GM12878 (cell line): ENCODE measurements around the gene PRSS27. TPM values are rescaled to one million over a fixed set of nuclear protein-coding genes. Genes with fewer than 3 reads are reported as not detected.

Experiments
- ATAC-seq: fragments of 200-7000 bp; cut with Tn5 transposase; 3 replicates; pipeline ENCODE4 v1.9.1; 2020; ENCODE audit warnings: mild to moderate bottlenecking, moderate library complexity
- BruUV-seq: library from RNA; stranded (reverse); fragments of 400-500 nt; replicated peaks from 2 replicates; lab custom pipeline; 2021; lab: Mats Ljungman, UMichigan
- CTCF ChIA-PET: fragments of 300-600 bp; sonication (Branson Sonifier 250); formaldehyde crosslinking; extraction: SDS; loops from one replicate; lab custom pipeline; 2021; ENCODE audit warnings: inconsistent platforms; lab: Yijun Ruan, JAX
- POLR2A ChIA-PET: fragments of 350-600 bp; formaldehyde crosslinking; extraction: SDS; loops from one replicate; lab custom pipeline; 2021; ENCODE audit warnings: inconsistent platforms; lab: Charles Lee
- RAD21 ChIA-PET: fragments of 300-600 bp; sonication (Branson Sonifier 250); formaldehyde crosslinking; loops from one replicate; lab custom pipeline; 2023; ENCODE audit warnings: antibody characterized with exemption; ENCODE audit not compliant: unreplicated experiment; lab: Charles Lee
- SMC1A ChIA-PET: fragments of 300-600 bp; sonication (Branson Sonifier 250); formaldehyde crosslinking; loops from one replicate; lab custom pipeline; 2023; ENCODE audit not compliant: unreplicated experiment, uncharacterized antibody; lab: Charles Lee
- DNase-seq: peaks from one replicate; pipeline ENCODE4 v3.0.0-alpha.2; 2011; ENCODE audit warnings: low read depth, low spot score
- FAIRE-seq: peaks from 3 replicates; lab custom pipeline; 2011; peaks lifted over from hg19 to GRCh38; lab: Jason Lieb, UNC
- H2AFZ ChIP-seq: 2 replicates; pipeline ENCODE4 v1.6.0; 2011; ENCODE audit warnings: low read depth, low read length, control low read depth; ENCODE audit not compliant: control insufficient read depth
- H3K27ac ChIP-seq: 2 replicates; pipeline ENCODE4 v1.5.1; 2011; ENCODE audit warnings: control low read depth; ENCODE audit not compliant: control insufficient read depth, insufficient read depth
- H3K27me3 ChIP-seq, 2 experiments: replicated peaks in 1 of 2; 2 replicates each; pipeline versions ENCODE4 v1.6.0 to v1.6.1; 2011; ENCODE audit warnings: low read length in 1 of 2; ENCODE audit not compliant: control insufficient read depth in 2 of 2, insufficient read depth in 2 of 2
- H3K36me3 ChIP-seq, 2 experiments: 2 replicates each; pipeline ENCODE4 v1.5.1; 2011; ENCODE audit warnings: low read length in 1 of 2; ENCODE audit not compliant: control insufficient read depth in 2 of 2, insufficient read depth in 2 of 2
- H3K4me1 ChIP-seq: 2 replicates; pipeline ENCODE4 v1.6.1; 2011; ENCODE audit warnings: mild to moderate bottlenecking, low read length, moderate library complexity, mixed read lengths; ENCODE audit not compliant: control insufficient read depth, insufficient read depth
- H3K4me2 ChIP-seq: 2 replicates; pipeline ENCODE4 v1.6.0; 2011; ENCODE audit warnings: control low read depth; ENCODE audit not compliant: control insufficient read depth, insufficient read depth
- H3K4me3 ChIP-seq: fragments of 200-600 bp; sonication (generic); 2 replicates; pipeline ENCODE4 v1.5.1; 2016
- H3K79me2 ChIP-seq: 2 replicates; pipeline ENCODE4 v1.6.0; 2011; ENCODE audit warnings: low read length; ENCODE audit not compliant: control insufficient read depth, insufficient read depth
- H3K9ac ChIP-seq: 2 replicates; pipeline ENCODE4 v1.8.0; 2011; ENCODE audit warnings: low read length, control low read depth, mixed read lengths; ENCODE audit not compliant: control insufficient read depth, insufficient read depth
- H3K9me3 ChIP-seq: replicated peaks from 3 replicates; pipeline ENCODE4 v1.5.1; 2011; ENCODE audit warnings: mild to moderate bottlenecking, low read length; ENCODE audit not compliant: control insufficient read depth, insufficient read depth
- H4K20me1 ChIP-seq: 2 replicates; pipeline ENCODE4 v1.6.0; 2011; ENCODE audit not compliant: control insufficient read depth, insufficient read depth
- MTA2 ChIP-seq: fragments of 450-650 bp; IDR thresholded peaks from 2 replicates; pipeline ENCODE4 v1.6.1; 2016; ENCODE audit warnings: low read depth, mild to moderate bottlenecking, moderate library complexity
- MTA3 ChIP-seq: IDR thresholded peaks from 2 replicates; pipeline ENCODE4 v1.6.1; 2012; ENCODE audit warnings: low read length, inconsistent platforms, borderline replicate concordance
- MYB ChIP-seq: fragments of 150-350 bp; IDR thresholded peaks from 2 replicates; pipeline ENCODE4 v1.6.1; 2014; ENCODE audit warnings: mild to moderate bottlenecking, low read depth, low read length, borderline replicate concordance
- NFXL1 ChIP-seq: fragments of 450-650 bp; IDR thresholded peaks from 2 replicates; pipeline ENCODE4 v1.6.1; 2017; ENCODE audit warnings: antibody characterized with exemption, mild to moderate bottlenecking, borderline replicate concordance
- POLR2AphosphoS5 ChIP-seq: IDR thresholded peaks from 2 replicates; pipeline ENCODE4 v1.6.1; 2011; ENCODE audit warnings: mild to moderate bottlenecking, low read length, inconsistent platforms
- RELA ChIP-seq: fragments of 450-650 bp; IDR thresholded peaks from 2 replicates; pipeline ENCODE4 v1.8.0; 2014; ENCODE audit warnings: borderline replicate concordance; ENCODE audit not compliant: partially characterized antibody
- SP1 ChIP-seq: IDR thresholded peaks from one replicate; pipeline ENCODE4 v1.6.1; 2011; ENCODE audit warnings: low read depth, low read length
- SRF ChIP-seq, 2 experiments: IDR thresholded peaks; 2 replicates each; pipeline ENCODE4 v1.6.1; 2011; ENCODE audit warnings: low read depth in 2 of 2, low read length in 2 of 2, mild to moderate bottlenecking in 1 of 2, moderate library complexity in 1 of 2
- SUPT20H ChIP-seq: IDR thresholded peaks from 2 replicates; pipeline ENCODE4 v1.6.1; 2011; ENCODE audit warnings: low read depth, mild to moderate bottlenecking, low read length, moderate library complexity, borderline replicate concordance; ENCODE audit not compliant: control insufficient read depth
- TBL1XR1 ChIP-seq: IDR thresholded peaks from 2 replicates; pipeline ENCODE4 v1.6.1; 2012; ENCODE audit warnings: low read depth, low read length, improper control_type of control experiment
- TCF7 ChIP-seq: IDR thresholded peaks from 2 replicates; pipeline ENCODE4 v1.6.1; 2014; ENCODE audit warnings: antibody characterized with exemption, borderline replicate concordance
- YY1 ChIP-seq: IDR thresholded peaks from 2 replicates; pipeline ENCODE4 v1.6.1; 2011; ENCODE audit warnings: low read depth, mild to moderate bottlenecking, low read length
- ZBTB4 ChIP-seq: fragments of 450-650 bp; formaldehyde crosslinking; IDR thresholded peaks from 2 replicates; pipeline ENCODE4 v1.4.0; 2022; ENCODE audit warnings: mild to moderate bottlenecking, moderate library complexity
- WGBS: methylation state at CpG from one replicate; pipeline ENCODE4 v1.1.6; 2016; ENCODE audit warnings: low lambda C conversion rate; ENCODE audit not compliant: insufficient replicate concordance, insufficient coverage; ENCODE audit errors: missing lambda C conversion rate; 5-methylcytosine and 5-hydroxymethylcytosine counted together
- in situ Hi-C: fragments of 300-500 bp; cut with MboI; formaldehyde crosslinking; loops from 9 replicates; pipeline ENCODE4 v1.14.3; 2018; ENCODE audit warnings: mixed read lengths
- intact Hi-C: fragments of 100-400 bp; cut with micrococcal nuclease; formaldehyde crosslinking; loops from one replicate; pipeline ENCODE4 v1.14.2; 2022; ENCODE audit not compliant: unreplicated experiment
- polyA plus RNA-seq, 11 experiments: library from polyadenylated mRNA; depleted of rRNA in 4 of 11; unstranded in 6 of 11; stranded (reverse) in 5 of 11; fragments of >200 nt; fragmentation: Nextera tagmentation in 4 of 11; fragmentation: Illumina TruSeq in 1 of 11; extraction: Ambion mirVana in 4 of 11; extraction: Trizol in 1 of 11; gene quantifications; 1 replicate in 1 of 11; 2 replicates in 10 of 11; pipeline versions ENCODE4 v1.2.1 to v1.2.3, GENCODE V29; 2011 to 2016; ENCODE audit warnings: inconsistent platforms in 2 of 11, missing spikeins in 2 of 11, low read depth in 1 of 11
- total RNA-seq, 4 experiments: library from RNA; depleted of rRNA in 3 of 4; stranded (reverse); fragments of >200 nt in 3 of 4; fragmentation: Illumina TruSeq in 1 of 4; extraction: Trizol in 1 of 4; gene quantifications; 2 replicates each; pipeline versions ENCODE4 v1.2.1 to v1.2.3, GENCODE V29; 2013 to 2021
- TF ChIP-seq, protein P1 (sequence below): fragments of 450-650 bp; IDR thresholded peaks from 2 replicates; pipeline ENCODE4 v1.6.1; 2017; ENCODE audit warnings: low read depth, mild to moderate bottlenecking, moderate library complexity
- TF ChIP-seq, protein P2 (sequence below): fragments of 450-650 bp; IDR thresholded peaks from 2 replicates; pipeline ENCODE4 v1.6.1; 2018; ENCODE audit warnings: mild to moderate bottlenecking, low read depth, moderate library complexity; ENCODE audit not compliant: partially characterized antibody

PRSS27 gene
- total and polyA plus RNA-seq, 10 of the 15 experiments (the other 5 are each of a cell fraction or from before 2014, with no cell fraction given): 0.18 to 1.8 (median 0.51) TPM; not detected in 2

DNA sequence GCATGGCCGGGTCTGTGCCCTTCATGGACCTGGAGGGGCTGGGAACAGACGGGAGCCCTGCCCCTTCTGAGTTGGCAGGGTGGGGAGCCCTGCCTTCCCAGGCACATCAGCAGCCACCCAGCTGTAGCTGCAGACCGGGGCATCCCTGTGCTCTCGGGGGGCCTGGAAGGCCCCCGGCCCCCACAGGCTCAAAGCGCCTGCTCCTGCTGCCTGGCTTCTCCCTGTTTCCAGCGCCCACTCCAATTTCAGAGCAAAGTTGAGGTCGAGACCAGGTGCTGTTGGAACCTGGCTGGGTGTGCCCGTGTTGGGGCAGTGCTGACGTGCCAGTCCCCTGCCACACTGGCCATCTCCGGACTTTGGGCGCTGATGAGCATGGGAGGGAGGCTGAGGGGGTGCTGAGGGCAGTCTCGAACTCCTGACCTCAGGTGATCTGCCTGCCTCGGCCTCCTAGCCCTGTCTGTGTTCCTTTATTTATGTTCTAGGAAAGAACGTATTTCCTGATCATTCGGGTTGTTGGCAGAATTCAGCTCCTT is 4.9 kb upstream of the PRSS27 start:
- Histone ChIP-seq H3K79me2 (no peaks in the 10 kb centered on the region), H3K4me1 (0 out of 2 replicates have a peak, but pooled peaks cover 6% of the 10 kb centered on the region), H2AFZ (no peak overlapping the region), H3K4me3 (no peak overlapping the region), H3K27me3 (no peaks in the 10 kb centered on the region; a peak in 1 of 4 replicates), H4K20me1 (no peaks in the 10 kb centered on the region), H3K27ac (no peak overlapping the region), H3K36me3 (no peaks in the 10 kb centered on the region), H3K9ac (no peak overlapping the region), H3K9me3 (no peaks in the 10 kb centered on the region), H3K4me2 (no peak overlapping the region)
- ChIA-PET POLR2A (interaction anchor here (0.6 kb wide), 1 partner anchor 508 kb away, joined by 6 read pairs; no protein-coding TSS in a partner anchor), CTCF (no interaction called here), SMC1A (interaction anchor here (0.6 kb wide), 1 partner anchor 191 kb away, joined by 3 read pairs; no protein-coding TSS in a partner anchor), RAD21 (interaction anchor here (0.6 kb wide), 1 partner anchor 382 kb away, joined by 3 read pairs; no protein-coding TSS in a partner anchor)
- FAIRE-seq: no peak
- DNase-seq: no peak
- intact Hi-C loops: loop anchor here (10.0 kb wide), 1 partner anchor 140 kb away; no protein-coding TSS in a partner anchor
- ATAC-seq: no peak
- WGBS: 25% methylated on average over 16 of the region's 16 CpGs
- in situ Hi-C loops: no loop called here
- no TSS peak for BruUV-seq
- no peak for TF ChIP-seq MYB
- TF ChIP-seq, protein P1, sequence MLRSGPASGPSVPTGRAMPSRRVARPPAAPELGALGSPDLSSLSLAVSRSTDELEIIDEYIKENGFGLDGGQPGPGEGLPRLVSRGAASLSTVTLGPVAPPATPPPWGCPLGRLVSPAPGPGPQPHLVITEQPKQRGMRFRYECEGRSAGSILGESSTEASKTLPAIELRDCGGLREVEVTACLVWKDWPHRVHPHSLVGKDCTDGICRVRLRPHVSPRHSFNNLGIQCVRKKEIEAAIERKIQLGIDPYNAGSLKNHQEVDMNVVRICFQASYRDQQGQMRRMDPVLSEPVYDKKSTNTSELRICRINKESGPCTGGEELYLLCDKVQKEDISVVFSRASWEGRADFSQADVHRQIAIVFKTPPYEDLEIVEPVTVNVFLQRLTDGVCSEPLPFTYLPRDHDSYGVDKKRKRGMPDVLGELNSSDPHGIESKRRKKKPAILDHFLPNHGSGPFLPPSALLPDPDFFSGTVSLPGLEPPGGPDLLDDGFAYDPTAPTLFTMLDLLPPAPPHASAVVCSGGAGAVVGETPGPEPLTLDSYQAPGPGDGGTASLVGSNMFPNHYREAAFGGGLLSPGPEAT: no peak
- no peak for TF ChIP-seq RELA
- TF ChIP-seq ZBTB4 (CRISPR knock-in tag): no peak
- no peak for TF ChIP-seq MTA3
- TF ChIP-seq SP1: no peak
- no peak for TF ChIP-seq TCF7
- TF ChIP-seq NFXL1: no peak
- TF ChIP-seq SRF (IDR thresholded peaks at IDR 0.05; ENCODE audit: low read depth in 2 of 2, low read length in 2 of 2): no peak
- TF ChIP-seq SUPT20H: no peak
- no peak for TF ChIP-seq MTA2
- no peak for TF ChIP-seq TBL1XR1
- TF ChIP-seq YY1: no peak
- TF ChIP-seq, protein P2, sequence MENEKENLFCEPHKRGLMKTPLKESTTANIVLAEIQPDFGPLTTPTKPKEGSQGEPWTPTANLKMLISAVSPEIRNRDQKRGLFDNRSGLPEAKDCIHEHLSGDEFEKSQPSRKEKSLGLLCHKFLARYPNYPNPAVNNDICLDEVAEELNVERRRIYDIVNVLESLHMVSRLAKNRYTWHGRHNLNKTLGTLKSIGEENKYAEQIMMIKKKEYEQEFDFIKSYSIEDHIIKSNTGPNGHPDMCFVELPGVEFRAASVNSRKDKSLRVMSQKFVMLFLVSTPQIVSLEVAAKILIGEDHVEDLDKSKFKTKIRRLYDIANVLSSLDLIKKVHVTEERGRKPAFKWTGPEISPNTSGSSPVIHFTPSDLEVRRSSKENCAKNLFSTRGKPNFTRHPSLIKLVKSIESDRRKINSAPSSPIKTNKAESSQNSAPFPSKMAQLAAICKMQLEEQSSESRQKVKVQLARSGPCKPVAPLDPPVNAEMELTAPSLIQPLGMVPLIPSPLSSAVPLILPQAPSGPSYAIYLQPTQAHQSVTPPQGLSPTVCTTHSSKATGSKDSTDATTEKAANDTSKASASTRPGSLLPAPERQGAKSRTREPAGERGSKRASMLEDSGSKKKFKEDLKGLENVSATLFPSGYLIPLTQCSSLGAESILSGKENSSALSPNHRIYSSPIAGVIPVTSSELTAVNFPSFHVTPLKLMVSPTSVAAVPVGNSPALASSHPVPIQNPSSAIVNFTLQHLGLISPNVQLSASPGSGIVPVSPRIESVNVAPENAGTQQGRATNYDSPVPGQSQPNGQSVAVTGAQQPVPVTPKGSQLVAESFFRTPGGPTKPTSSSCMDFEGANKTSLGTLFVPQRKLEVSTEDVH: no peak
- TF ChIP-seq POLR2AphosphoS5: no peak
